Stimulated activated CD8-positive, alpha-beta memory T cell treated with anti-CD3 and anti-CD28 coated beads, Interleukin-4, amount 100 ng/mL, for 1 hour (primary cell): ENCODE measurements around the gene TCHHL1.

ENCODE experiments used
- DNase-seq, 2 donors: peaks; one replicate each; pipeline ENCODE4 v3.0.0-alpha.2; 2020; ENCODE audit warnings: low read depth in 2 of 2, low spot score in 1 of 2

The TCHHL1 gene

DNA sequence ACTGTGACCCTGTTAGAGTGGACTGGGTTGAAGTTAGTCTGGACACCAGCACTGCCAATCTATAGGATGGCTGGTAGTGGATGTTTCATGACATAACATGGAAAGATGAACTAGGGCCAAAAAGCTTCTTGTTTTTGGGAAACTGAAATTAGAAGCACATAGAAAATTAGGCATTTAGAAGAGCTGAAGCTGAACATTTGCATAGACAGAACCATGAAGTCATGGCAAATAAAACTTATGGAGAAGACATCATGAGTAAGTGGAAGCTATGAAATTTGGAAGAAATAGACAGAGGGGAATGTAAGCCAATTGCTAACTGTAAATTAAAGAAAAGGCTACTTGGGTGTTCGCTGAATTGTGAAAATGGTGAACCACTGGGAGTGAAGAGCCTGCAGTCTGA, 49.4 kb downstream of the TCHHL1 start:
- no peak for DNase-seq

- no peak for DNase-seq
Observed at GRCh38 chr1:152038871-152039270, 50.0 kb downstream of the TCHHL1 start.

- peak; percentile 59 to 61 for DNase-seq
Observed at GRCh38 chr1:152036267-152037216, 52.3 kb downstream of the TCHHL1 start, which contains the start of gene S100A11. S100A11 (minus strand) TSS chr1:152037004; CDS start chr1:152036915, 89 bp downstream.

DNA sequence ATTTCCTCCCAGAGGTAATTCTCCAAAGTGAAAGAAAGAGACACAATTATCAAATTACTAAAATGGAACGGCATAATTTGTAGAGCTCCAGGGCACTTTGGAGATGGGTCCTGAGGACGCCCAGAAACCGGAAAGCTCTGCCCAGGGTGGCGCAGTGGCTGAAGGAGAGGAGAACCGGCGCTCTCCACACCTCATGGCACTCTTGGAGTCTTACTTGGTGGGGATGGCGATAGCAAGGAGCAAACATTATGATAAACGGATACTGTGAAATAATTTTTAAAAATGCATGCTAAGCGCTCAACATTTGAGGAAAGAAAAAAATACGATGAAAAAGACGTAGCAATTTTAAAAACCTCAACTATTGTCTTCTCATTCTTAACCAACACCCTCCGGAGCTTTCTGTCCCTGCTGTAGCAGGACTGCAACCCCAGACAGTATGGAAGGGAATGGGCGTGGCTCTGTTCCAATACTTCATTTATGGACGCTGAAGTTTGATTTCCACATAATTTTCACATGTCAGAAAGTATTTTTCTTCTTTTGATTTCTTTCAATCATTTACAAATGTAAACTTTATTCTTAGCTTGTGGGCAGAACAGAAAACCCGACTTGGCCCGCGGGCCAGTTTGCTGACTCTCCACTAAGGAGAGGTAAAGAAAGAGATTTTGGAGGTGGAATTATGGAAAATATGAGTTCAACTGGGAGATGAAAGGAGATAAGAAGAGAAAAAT, 53.2 kb downstream of the TCHHL1 start:
- DNase-seq: no peak

GRCh38 chr1:152034654-152035538, 54.0 kb downstream of the TCHHL1 start:
- DNase-seq: peak; percentile 34 to 42

GRCh38 chr1:152034324-152034653, 54.6 kb downstream of the TCHHL1 start:
- no peak for DNase-seq
